ENCODE data around the gene ACTR6.

The ACTR6 gene

DNA sequence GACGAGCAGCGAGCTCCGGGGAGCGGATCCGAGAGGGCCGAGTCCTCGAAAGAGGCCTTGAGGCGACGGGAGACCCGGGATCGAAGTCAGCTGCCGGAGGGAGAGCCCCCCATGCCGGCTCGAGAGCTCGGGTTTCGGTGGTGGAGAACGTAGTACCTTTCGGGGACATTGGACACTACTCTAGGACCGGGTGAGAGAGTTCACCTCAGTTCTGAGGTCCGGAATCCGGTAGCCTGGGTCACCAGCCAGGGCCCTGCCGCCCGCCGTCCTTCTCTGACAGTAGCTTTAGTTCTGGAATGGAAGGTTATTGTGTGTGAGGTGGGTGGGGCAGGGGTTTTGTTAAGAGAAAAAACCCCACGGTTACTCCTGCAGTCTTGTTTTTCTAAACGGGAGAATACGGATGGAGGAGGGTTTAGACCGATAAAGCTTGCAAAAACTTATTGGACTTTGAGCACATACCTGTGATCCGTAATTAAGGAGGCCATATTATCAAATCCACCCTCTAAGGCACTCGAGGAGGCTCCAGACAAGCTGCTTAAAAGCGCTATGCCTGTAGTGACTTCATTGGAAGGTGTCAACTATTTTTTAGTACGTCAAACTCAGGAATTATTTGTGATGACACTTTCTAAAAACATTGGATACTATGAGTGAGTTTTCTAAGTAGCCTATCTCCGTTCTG lies 67.1 kb downstream of the ACTR6 start:
- peak; percentile 42 to 45 for DNase-seq

DNA sequence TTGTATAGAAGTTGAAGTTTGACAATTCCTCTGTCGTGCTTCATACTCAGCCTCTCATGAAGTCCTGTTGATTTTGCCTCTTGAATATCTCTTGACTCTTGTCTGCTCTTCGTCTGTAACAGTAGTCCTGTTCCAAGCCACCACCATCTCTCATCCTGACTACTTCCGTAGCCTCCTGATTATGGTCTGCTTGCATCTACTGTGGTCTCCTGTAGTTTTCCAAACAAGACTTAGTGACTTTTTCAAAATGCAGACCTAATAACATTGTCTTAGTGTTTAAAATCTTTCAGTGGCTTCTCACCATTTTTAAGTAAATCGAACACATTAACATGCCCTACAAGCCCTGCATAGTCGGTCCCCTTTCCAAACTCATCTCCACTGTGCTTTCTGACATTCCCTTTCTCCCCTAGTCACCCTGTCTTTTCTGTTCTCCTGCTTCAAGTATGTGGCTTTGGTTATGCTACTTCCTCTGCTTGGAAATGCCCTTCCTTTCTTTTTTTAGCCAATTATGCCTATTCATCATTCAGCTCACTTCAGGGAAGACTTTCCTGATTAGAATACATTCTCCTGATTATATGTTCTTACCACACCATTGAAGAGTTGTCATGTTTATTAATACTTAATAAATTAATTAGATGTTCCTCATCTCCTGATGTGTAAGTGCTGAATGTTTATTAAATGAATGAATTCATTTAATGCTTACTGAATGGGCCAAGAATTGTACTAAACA lies 68.4 kb downstream of the ACTR6 start:
- no peak for DNase-seq

DNA sequence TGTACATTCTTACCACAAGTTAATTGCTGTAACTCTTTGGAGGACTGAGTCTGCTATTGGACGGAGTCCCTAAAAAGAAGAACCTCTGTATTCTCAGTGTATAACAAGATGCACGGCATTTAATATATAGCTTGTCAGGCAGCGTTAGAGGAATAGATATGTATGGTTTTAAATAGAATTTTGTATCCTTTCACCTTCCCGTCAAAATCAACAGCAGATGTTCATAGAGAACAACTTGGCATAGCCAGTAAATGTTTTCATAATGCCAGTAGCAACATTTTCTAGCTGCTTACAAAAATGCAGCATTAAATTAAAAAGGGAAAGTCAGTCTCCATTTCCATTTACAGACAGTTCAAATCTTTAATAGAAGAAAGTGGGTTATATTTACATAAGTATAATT lies 73.2 kb downstream of the ACTR6 start:
- no peak for DNase-seq

Measured in NCI-H526 (cell line).